ENCODE measurements around the gene DEGS2. TPM values are rescaled to one million over a fixed set of nuclear protein-coding genes. Genes with fewer than 3 reads are reported as not detected.
"Not testable (repeated sequence)": the region's sequence is repeated elsewhere in the genome, so short reads cannot be mapped to it uniquely, and the experiment has no call there.

The DEGS2 gene
- total RNA-seq, 1 experiment from 2014 or later = not detected

DNA sequence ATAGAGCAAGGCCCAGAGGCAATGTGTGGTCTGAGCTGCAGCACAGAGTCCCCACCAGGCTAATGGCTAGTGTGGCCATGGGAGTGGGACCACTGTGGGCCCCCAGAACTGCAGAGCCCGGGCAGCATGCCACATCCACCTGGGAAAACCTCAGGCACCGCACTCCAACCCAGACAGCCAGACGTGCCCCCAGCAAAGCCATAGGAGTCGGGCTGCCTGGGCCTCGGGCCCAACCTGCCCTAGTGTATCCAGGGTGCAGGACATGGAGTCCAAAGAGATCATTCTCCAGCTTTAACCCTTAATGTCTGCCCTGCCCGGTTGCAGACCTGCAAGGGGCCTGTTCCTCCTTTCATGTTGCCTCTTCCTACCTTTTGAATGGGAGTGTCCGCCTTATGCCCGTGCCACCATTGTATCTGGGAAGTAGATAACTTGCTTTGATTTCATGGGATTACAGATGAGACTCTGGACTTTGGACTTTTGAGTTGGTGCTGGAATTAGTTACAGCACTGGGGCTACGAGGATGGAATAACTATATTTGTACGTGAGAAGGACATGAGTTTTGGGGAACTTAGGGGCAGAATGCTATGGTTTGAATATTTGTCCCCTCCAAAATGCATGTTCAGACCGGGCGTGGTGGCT, 29.1 kb upstream of the DEGS2 start:
- no peak overlapping the region for H3K27ac ChIP-seq (ENCODE audit: low read length)
- H3K79me2 ChIP-seq (ENCODE audit: low read length) = no peaks in the 10 kb centered on the region
- no peak for DNase-seq
- H3K4me2 ChIP-seq (ENCODE audit: low read depth, low read length, poor library complexity, severe bottlenecking) = no peak overlapping the region
- no peaks in the 10 kb centered on the region for H3K9me3 ChIP-seq (ENCODE audit: low read length)
- H3K4me1 ChIP-seq (ENCODE audit: low read length) = peaks cover 15% of the 10 kb centered on the region
- H3K9ac ChIP-seq (ENCODE audit: low read length) = no peak overlapping the region
- no peak overlapping the region for H2AFZ ChIP-seq (ENCODE audit: low read length)
- no peaks in the 10 kb centered on the region for H3K27me3 ChIP-seq (ENCODE audit: low read length)
- H4K20me1 ChIP-seq (ENCODE audit: insufficient read depth, low read depth, low read length) = no peaks in the 10 kb centered on the region
- H3K4me3 ChIP-seq (ENCODE audit: low read length) = no peak overlapping the region
- no peaks in the 10 kb centered on the region for H3K9me2 ChIP-seq (replicated peaks; ENCODE audit: insufficient read depth, low read length)
- H3K36me3 ChIP-seq (ENCODE audit: insufficient read depth, low read length) = no peaks in the 10 kb centered on the region

DNA sequence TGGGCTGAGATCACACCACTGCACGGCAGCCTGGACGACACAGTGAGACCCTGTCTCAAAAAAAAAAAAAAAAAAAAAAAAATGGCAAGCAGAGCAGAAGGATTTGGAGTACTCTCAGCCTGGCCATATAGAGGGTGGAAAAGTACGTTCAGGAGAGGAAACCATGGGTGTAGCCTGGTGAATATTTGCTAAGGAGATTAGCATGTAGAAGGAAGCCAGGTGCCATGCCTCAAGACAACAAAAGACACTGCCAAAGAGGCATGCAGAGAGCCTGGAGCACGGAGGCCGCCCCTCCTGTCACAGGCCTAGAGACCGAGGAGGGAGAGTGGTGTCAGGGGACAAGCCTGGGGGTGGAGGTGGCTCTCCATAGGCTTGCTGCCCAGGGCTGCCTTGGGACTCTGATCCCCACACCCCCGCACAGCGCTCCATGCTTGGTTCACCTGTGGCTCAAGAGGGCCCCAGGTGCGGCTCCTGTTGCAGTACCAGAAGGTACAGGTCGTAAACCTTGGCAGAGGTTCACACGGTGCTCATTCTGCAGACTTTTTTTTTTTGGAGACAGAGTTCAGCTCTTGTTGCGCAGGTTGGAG, 27.9 kb upstream of the DEGS2 start:
- H3K79me2 ChIP-seq (ENCODE audit: low read length) = no peaks in the 10 kb centered on the region
- peaks cover 7% of the 10 kb centered on the region for H3K4me1 ChIP-seq (ENCODE audit: low read length)
- DNase-seq = no peak
- H3K4me2 ChIP-seq (ENCODE audit: low read depth, low read length, poor library complexity, severe bottlenecking) = no peak overlapping the region
- H2AFZ ChIP-seq (ENCODE audit: low read length) = no peak overlapping the region
- no peak overlapping the region for H3K27ac ChIP-seq (ENCODE audit: low read length)
- H3K9me3 ChIP-seq (ENCODE audit: low read length) = no peaks in the 10 kb centered on the region
- H3K9ac ChIP-seq (ENCODE audit: low read length) = no peak overlapping the region
- no peaks in the 10 kb centered on the region for H3K9me2 ChIP-seq (replicated peaks; ENCODE audit: insufficient read depth, low read length)
- H3K4me3 ChIP-seq (ENCODE audit: low read length) = no peak overlapping the region
- no peaks in the 10 kb centered on the region for H3K36me3 ChIP-seq (ENCODE audit: insufficient read depth, low read length)
- H4K20me1 ChIP-seq (ENCODE audit: insufficient read depth, low read depth, low read length) = no peaks in the 10 kb centered on the region
- no peaks in the 10 kb centered on the region for H3K27me3 ChIP-seq (ENCODE audit: low read length)

DNA sequence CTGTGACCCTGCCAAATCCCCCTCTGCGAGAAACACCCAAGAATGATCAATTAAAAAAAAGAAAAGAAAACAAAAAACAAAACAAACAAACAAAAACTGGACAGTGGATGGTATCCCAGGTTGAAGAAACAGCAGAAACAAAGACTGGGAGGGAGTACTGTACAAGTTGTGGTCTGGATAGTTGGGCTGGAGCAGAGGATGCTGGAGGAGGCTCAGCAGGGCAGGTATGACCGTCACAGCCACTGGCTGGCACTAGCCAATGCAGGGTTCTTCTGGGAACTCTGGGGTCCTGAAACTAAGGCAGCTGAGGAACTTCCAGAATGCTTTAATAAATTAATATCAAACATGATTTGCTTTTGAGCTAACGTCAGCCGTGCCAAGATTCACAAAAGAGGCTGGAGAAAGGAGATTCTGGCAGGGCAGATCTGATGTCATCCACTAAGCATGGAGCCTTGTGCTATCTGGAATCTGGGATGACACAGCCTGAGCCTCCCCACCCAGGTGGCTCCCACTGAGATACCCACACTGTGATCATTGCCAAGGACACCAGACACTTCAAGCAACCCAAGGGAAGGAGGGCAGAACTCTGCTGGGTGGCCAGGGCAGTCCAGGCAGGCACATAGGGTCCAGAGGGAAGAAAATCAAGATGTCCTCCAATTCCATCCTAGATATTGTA, 22.6 kb upstream of the DEGS2 start:
- not testable (repeated sequence) for H2AFZ ChIP-seq (ENCODE audit: low read length)

DNA sequence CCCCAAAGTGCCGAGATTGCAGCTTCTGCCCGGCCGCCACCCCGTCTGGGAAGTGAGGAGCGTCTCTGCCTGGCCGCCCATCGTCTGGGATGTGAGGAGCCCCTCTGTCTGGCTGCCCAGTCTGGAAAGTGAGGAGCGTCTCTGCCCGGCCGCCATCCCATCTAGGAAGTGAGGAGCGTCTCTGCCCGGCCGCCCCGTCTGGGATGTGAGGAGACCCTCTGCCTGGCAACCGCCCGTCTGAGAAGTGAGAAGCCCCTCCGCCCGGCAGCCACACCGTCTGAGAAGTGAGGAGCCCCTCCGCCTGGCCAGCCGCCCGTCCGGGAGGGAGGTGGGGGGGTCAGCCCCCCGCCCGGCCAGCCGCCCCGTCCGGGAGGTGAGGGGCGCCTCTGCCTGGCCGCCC, 21.2 kb upstream of the DEGS2 start:
- H3K79me2 ChIP-seq (ENCODE audit: low read length); H3K9ac ChIP-seq (ENCODE audit: low read length); H3K4me1 ChIP-seq (ENCODE audit: low read length); H3K4me2 ChIP-seq (ENCODE audit: low read depth, low read length, poor library complexity, severe bottlenecking); H3K36me3 ChIP-seq (ENCODE audit: insufficient read depth, low read length); H2AFZ ChIP-seq (ENCODE audit: low read length); H4K20me1 ChIP-seq (ENCODE audit: insufficient read depth, low read depth, low read length); DNase-seq; H3K9me2 ChIP-seq (replicated peaks; ENCODE audit: insufficient read depth, low read length); H3K9me3 ChIP-seq (ENCODE audit: low read length); H3K27me3 ChIP-seq (ENCODE audit: low read length); H3K4me3 ChIP-seq (ENCODE audit: low read length); H3K27ac ChIP-seq (ENCODE audit: low read length): not testable (repeated sequence)

More for the DNA sequence above, 22.6 kb upstream of the DEGS2 start:
- H3K4me3 ChIP-seq (ENCODE audit: low read length); H3K79me2 ChIP-seq (ENCODE audit: low read length); H3K27me3 ChIP-seq (ENCODE audit: low read length); H3K4me1 ChIP-seq (ENCODE audit: low read length); H4K20me1 ChIP-seq (ENCODE audit: insufficient read depth, low read depth, low read length); H3K9me3 ChIP-seq (ENCODE audit: low read length); DNase-seq; H3K9ac ChIP-seq (ENCODE audit: low read length); H3K4me2 ChIP-seq (ENCODE audit: low read depth, low read length, poor library complexity, severe bottlenecking); H3K9me2 ChIP-seq (replicated peaks; ENCODE audit: insufficient read depth, low read length); H3K27ac ChIP-seq (ENCODE audit: low read length); H3K36me3 ChIP-seq (ENCODE audit: insufficient read depth, low read length): not testable (repeated sequence)

DNA sequence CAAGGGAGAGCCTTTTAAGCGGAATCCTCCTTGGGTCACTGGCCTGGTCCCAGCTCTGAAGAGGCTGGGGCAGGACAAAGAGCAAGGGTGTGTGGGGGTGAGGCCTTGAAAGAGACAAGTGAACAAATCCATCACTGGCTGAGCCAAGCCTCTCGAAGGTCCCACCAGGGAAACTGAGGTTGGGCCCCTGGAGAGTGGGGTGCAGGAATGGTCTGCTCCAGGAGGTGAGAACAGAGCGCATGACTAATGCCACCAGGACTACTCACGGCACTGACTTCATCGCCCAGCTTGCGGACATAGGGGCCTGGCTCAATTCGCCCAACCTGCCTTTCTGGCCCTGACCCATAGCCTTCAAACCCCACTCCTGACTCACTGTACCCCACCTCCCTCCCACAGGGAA, 19.2 kb upstream of the DEGS2 start:
- Histone ChIP-seq H3K36me3 (ENCODE audit: insufficient read depth, low read length) (no peaks in the 10 kb centered on the region), H3K27ac (ENCODE audit: low read length) (no peak overlapping the region), H4K20me1 (ENCODE audit: insufficient read depth, low read depth, low read length) (no peaks in the 10 kb centered on the region), H3K27me3 (ENCODE audit: low read length) (no peaks in the 10 kb centered on the region), H3K4me3 (ENCODE audit: low read length) (no peak overlapping the region), H3K9me2 (replicated peaks; ENCODE audit: insufficient read depth, low read length) (no peaks in the 10 kb centered on the region), H3K4me1 (ENCODE audit: low read length) (no peaks in the 10 kb centered on the region), H3K4me2 (ENCODE audit: low read depth, low read length, poor library complexity, severe bottlenecking) (no peak overlapping the region), H3K79me2 (ENCODE audit: low read length) (no peaks in the 10 kb centered on the region), H2AFZ (ENCODE audit: low read length) (no peak overlapping the region), H3K9me3 (ENCODE audit: low read length) (no peaks in the 10 kb centered on the region), H3K9ac (ENCODE audit: low read length) (no peak overlapping the region)
- no peak for DNase-seq

DNA sequence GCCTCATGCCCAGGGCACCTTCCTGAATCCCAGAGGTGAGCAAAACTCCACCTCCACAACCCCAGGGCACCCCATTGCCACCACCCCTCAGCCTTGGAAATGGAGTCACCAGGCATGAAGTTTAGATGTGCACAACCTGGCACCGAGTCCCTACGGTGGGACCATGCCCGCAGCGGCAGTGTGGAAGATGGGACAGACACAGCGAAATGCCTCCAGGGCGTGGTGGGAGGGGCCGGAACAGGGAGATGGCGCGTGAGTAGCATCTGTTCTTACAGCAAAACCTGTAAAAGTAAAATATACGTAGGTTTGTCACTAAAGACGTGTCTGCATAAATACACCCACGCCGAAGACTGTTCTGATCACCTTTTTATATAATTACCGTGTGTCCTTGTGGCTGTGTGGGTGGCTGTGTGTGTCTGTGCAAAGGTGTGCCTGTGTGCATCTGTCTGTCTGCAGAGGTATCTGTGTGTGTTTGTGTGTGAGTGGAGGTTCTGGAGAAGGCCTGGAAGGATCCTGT, 17.4 kb upstream of the DEGS2 start:
- Histone ChIP-seq H2AFZ (ENCODE audit: low read length) (no peak overlapping the region), H3K4me3 (ENCODE audit: low read length) (no peak overlapping the region), H3K79me2 (ENCODE audit: low read length) (no peaks in the 10 kb centered on the region), H3K4me2 (ENCODE audit: low read depth, low read length, poor library complexity, severe bottlenecking) (no peak overlapping the region), H3K27ac (ENCODE audit: low read length) (no peak overlapping the region), H3K36me3 (ENCODE audit: insufficient read depth, low read length) (no peaks in the 10 kb centered on the region), H3K9ac (ENCODE audit: low read length) (no peak overlapping the region), H3K9me2 (replicated peaks; ENCODE audit: insufficient read depth, low read length) (no peaks in the 10 kb centered on the region), H3K4me1 (ENCODE audit: low read length) (no peaks in the 10 kb centered on the region), H3K9me3 (ENCODE audit: low read length) (no peaks in the 10 kb centered on the region), H4K20me1 (ENCODE audit: insufficient read depth, low read depth, low read length) (0 out of 2 replicates have a peak, but pooled peaks cover 4% of the 10 kb centered on the region), H3K27me3 (ENCODE audit: low read length) (no peaks in the 10 kb centered on the region)
- DNase-seq = no peak

DNA sequence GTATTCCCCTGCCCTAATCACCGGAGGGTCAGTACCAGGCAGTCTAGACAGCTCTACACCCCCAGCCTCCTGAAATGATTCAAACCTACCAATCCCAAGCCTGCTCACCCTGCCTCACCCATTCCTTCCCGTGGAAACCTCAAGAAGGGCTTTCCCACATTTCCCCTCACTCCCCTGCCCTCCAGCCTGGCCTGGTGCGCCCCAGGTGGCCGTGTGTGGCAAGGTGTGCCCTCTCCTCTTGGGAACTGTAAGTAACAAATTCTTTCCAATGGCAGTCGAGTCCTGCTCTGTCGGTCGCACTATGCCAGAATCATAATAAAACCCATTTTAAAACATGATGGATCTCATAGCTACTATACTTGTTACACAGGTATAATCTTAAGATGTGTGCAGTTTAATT, 13.9 kb upstream of the DEGS2 start:
- Histone ChIP-seq H3K36me3 (ENCODE audit: insufficient read depth, low read length) (no peaks in the 10 kb centered on the region), H2AFZ (ENCODE audit: low read length) (no peak overlapping the region), H3K27ac (ENCODE audit: low read length) (no peak overlapping the region), H4K20me1 (ENCODE audit: insufficient read depth, low read depth, low read length) (0 out of 2 replicates have a peak, but pooled peaks cover 4% of the 10 kb centered on the region), H3K4me3 (ENCODE audit: low read length) (no peak overlapping the region), H3K27me3 (ENCODE audit: low read length) (no peaks in the 10 kb centered on the region), H3K9me3 (ENCODE audit: low read length) (no peaks in the 10 kb centered on the region), H3K9me2 (replicated peaks; ENCODE audit: insufficient read depth, low read length) (no peaks in the 10 kb centered on the region), H3K4me2 (ENCODE audit: low read depth, low read length, poor library complexity, severe bottlenecking) (no peak overlapping the region), H3K79me2 (ENCODE audit: low read length) (no peaks in the 10 kb centered on the region), H3K9ac (ENCODE audit: low read length) (no peak overlapping the region), H3K4me1 (ENCODE audit: low read length) (no peaks in the 10 kb centered on the region)
- DNase-seq = no peak

DNA sequence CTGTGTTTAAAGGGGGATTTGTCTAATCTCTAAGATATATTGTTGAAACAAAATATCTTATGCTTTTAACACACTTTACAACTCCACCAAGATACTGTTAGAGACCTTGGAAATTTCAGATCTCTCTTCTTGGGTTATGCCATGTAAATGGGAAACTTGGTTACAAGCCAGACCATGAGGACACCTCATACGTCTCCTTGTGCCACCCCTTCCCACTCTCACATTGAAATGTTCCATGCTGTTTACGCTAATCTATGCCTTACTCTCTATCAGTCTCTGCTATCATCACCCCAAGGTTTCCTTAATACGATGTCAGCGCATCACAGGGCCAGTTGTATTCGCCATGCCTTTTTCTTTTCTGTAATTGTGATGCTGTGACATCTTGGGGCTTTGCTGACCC, 13.4 kb upstream of the DEGS2 start:
- H3K4me2 ChIP-seq (ENCODE audit: low read depth, low read length, poor library complexity, severe bottlenecking) = no peak overlapping the region
- 0 out of 2 replicates have a peak, but pooled peaks cover 4% of the 10 kb centered on the region for H4K20me1 ChIP-seq (ENCODE audit: insufficient read depth, low read depth, low read length)
- no peak overlapping the region for H3K27ac ChIP-seq (ENCODE audit: low read length)
- no peaks in the 10 kb centered on the region for H3K4me1 ChIP-seq (ENCODE audit: low read length)
- DNase-seq = no peak
- no peaks in the 10 kb centered on the region for H3K36me3 ChIP-seq (ENCODE audit: insufficient read depth, low read length)
- no peak overlapping the region for H3K4me3 ChIP-seq (ENCODE audit: low read length)
- H3K79me2 ChIP-seq (ENCODE audit: low read length) = no peaks in the 10 kb centered on the region
- no peaks in the 10 kb centered on the region for H3K27me3 ChIP-seq (ENCODE audit: low read length)
- H3K9ac ChIP-seq (ENCODE audit: low read length) = no peak overlapping the region
- H3K9me2 ChIP-seq (replicated peaks; ENCODE audit: insufficient read depth, low read length) = no peaks in the 10 kb centered on the region
- no peak overlapping the region for H2AFZ ChIP-seq (ENCODE audit: low read length)
- H3K9me3 ChIP-seq (ENCODE audit: low read length) = no peaks in the 10 kb centered on the region

All from Karpas-422 (cell line).